ENCODE measurements around the gene PLD1.

DNA sequence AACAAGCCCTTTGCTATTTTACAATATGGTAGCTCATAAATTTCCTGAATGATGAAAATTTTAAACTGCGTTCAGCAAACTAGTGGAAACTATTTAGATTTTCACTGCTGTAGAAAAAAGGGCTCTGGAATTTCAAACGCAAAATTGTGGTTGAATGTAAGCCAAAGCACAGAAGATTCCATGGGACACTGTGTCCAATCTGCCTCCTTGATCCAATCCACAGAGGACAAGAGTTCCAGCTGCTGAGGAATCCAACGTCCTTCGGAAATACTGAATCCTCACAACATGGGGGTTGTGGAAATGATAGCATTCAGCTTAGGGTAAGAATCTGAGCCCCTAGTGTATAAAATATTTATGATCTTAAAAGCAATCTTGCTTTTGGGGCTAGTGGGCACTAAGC is 161.0 kb downstream of the PLD1 start:
- no peak for TF ChIP-seq GATA2 (IDR thresholded peaks at IDR 0.05; ENCODE audit: low read depth, low read length)
- TF ChIP-seq GATA3 (IDR thresholded peaks at IDR 0.05; ENCODE audit: low read depth, low read length) = no peak
